A172 (cell line): ENCODE results near the gene FRYL. TPM values are rescaled to one million over a fixed set of nuclear protein-coding genes. Genes with fewer than 3 reads are reported as not detected.
A peak's percentile ranks its signal among the peaks of the same experiment; 100 is the strongest.
"Not testable (repeated sequence)": the region's sequence is repeated elsewhere in the genome, so short reads cannot be mapped to it uniquely, and the experiment has no call there.

Experiments
- DNase-seq: peaks from one replicate; pipeline ENCODE4 v3.0.0-alpha.2; 2015; ENCODE audit warnings: low spot score
- total RNA-seq: library from RNA; depleted of rRNA; stranded (reverse); fragments of >200 nt; shearing (Covaris generic); gene quantifications from 2 replicates; pipeline ENCODE4 v1.2.3, GENCODE V29; 2014

FRYL gene
- total RNA-seq, 1 experiment from 2014 or later: 30.0 TPM

DNA sequence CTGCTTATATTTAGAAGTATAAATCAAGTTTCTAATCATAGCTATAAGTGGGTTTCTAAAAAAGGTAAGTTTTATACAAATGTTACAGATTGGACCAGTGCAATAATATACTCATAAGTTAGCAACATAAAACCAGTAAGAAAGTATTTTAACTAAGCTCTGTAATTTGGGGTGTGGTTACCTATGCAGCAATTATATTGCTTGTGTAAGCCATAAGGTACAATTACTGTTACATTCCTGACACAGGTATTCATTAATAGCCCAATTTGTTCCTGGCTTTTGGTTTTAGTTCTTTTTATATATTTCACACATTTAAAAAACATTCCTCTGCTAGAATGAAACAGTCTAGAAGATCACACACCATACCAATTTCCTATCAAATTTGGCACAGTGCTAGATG lies 115.1 kb downstream of the FRYL start:
- no peak for DNase-seq

DNA sequence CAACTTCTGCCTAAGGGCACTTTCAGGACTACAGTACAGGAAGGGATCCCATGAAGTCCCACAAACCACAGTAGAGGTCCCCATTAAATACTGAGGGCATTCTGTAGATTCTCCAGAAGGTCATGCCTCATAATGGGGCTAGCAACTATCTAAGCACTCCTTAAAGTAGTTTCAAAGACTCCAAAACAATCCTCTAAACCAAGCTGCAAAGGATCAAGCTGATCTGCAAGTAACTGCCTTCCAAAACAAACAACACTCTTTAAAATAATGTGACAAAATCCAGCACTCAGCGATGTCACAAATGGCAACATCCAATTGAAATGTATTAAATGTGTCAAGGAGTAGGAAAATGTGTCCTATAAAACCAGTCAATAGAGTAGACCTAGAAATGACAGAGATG lies 118.7 kb downstream of the FRYL start:
- DNase-seq: no peak

DNA sequence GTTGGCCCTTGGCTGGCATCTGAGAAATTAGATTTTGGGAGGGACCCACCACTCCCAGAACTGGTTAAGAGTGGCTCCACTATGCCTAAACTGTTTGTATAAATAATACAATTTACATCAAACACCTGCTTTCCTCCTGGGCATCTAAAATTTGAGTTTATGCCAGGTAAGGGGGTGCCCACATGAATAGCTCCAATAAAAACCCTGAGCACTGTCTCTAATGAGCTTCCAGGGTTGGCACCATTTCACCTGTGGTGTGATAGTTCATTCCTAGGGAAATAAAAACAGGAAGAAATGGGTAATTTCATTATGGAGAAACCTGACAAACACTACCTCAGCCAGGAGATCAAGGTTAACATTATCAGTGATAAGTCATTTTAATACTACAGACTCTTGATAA lies 119.7 kb downstream of the FRYL start:
- no peak for DNase-seq

DNA sequence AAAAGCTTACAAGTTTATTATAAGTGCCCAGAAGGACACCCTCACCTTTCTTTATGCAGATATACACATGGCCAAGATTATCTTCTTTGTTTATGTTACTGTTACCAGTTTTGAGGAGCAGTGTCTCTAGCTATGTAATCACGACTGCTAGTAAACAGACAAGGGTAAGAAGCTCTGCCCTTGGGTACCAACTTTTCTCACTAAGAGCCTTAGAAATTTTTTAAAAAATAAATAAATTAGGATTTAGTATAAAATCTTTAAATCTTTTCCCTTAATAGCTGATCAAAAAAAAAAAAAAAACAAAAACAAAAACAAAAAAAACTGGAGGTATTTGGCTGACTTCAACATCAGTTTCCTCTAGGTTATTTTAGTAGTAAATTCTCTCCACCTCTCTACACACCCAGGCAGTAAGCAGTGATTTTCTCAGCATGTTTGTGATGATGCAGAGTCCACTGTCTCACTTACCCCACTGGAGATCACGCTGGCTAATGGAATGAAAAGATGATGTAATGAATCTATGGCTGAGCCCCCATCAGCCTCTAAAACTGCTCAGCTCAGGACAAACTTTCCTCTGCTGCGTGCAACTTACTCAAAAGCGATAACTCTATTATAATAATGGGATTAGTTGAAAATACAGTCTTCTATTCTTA lies 125.9 kb downstream of the FRYL start:
- no peak for DNase-seq

DNA sequence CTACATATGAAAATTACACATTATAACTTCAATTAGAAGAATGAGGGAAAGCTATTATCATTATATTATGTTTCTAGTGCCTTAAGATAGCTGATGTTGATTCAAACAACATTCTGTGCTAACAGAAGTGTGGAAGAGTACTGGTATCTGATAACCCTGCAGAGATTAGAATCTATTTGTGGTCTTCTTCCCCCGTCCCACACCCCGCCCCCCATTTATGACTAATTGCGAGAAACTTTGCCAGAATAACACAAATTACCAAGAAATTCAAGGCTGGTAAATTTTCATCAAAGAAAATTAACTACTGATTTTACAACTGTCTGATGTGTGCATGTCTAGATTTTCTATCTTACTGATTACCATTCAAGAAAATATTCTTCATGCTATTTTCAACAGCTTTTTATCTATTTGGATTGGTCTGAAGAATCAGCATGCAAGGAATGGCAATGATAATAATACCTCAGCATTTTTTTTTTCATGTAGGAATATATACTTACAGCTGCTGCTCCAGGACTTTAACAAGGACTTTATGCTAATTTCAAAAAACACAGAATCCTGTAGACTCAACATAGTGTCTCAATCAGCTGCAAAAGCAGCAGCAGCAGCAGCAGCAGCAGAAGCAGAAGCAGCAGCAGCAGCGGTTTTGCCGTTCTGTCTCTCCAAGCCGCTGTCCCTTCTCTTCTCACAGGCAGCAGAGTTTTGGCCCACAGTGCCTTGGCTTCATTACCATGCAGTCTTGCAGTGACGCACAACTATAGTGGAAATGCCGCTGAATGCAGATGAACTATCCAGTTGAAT lies 126.7 kb downstream of the FRYL start:
- peak; percentile 11 for DNase-seq

DNA sequence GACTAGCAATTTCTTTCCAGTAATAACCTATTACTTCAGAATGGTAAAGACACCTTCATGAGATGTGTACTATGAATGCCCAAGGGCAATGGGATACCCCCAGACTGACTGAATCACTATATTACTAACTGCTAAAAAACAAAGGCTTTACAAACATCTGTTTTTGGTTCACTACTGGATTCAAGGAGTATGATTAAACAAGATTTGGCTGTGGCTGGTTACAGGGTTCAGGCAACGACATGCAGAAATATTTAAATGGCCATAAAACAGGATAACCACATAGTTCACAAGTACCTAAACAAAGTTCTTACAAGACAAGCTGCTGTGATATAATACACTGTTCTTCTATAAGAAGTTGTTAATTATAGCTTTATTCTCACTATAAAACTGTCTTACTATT lies 128.2 kb downstream of the FRYL start:
- DNase-seq: no peak

DNA sequence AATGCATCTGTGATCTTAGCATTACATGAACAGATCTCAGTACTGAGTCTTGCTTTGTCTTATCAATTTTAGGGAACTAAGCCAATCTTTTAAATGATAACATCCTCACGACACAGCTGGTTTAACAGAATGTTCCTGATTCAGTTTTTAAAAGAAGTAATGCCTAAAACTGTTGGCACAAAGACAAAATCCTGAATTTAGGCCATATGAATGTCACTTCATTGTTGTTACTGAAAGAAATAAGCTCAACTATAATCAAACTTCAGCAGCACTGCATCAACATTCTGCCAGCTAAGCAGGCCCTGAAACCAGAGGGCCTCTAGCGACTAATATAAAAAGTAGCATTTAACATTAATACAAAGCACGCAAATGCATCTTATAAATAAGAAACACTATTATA lies 130.6 kb downstream of the FRYL start:
- no peak for DNase-seq

DNA sequence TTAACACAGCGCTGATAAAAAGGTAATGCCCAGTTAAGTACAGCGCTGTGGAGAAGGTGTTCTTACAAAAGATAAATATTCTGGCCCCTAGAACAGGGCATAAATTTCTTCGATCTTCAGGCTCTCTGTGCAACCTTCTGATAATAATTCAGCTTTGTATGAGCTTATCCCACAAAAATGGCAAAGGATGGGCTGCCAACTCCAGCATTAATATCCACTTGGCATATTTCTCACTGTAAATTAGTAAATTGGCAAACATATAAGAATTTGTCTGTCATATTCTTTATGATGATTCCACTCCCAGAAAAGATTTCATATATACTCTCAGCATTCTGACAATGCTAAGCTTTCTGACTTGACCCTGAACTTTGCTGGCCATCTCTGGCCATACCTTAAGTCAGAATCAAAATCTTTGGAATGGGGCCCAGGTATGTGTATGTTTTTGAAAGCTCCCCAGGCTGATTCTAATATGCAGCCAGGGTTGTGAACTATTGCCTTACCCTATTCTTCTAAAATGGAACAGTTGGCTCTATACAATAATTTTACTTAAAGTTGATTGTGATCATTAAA lies 134.8 kb downstream of the FRYL start:
- DNase-seq: no peak

DNA sequence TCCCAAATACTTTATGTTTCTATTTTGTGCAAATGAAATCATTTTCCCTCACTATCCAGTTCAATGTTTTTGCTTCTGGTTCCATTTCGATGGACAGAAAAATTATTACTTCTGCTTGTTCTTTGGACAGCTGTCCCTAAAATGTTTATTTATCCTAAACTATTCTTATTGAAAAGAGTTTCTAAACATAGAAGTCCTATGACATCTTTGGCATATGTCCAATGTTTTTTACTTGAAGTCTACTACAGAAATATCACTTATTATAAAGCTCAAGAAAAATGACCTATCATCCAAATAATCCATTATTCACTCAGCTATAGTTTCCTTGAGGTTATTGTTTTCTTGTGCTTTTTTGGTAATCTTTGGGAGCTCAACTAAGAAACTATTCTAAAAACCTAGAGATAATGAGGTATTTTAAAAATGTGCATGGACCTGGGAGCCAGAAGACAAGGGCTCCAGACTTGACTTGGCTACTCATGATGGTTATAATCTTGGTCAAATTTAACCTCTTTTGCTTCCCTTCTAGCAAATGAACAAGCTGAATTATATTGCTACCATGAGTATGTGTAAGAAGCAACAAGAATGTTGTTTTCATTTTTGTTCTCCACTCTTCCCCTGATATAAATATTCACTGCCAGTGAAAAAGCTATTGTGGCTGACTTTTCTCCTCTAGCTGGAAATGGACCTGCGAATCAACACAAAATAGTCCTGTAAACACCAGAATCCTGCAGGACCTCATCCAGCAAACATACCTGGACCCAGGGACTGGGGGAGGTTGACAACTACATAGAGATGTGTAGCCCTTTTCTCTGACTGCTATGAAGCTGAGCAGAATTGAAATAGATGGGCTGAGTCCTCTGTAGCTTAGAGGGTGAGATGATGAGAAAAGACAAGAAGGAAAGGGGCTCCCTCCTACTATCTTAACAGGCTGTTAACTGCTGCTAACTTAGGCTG lies 137.4 kb downstream of the FRYL start:
- no peak for DNase-seq

DNA sequence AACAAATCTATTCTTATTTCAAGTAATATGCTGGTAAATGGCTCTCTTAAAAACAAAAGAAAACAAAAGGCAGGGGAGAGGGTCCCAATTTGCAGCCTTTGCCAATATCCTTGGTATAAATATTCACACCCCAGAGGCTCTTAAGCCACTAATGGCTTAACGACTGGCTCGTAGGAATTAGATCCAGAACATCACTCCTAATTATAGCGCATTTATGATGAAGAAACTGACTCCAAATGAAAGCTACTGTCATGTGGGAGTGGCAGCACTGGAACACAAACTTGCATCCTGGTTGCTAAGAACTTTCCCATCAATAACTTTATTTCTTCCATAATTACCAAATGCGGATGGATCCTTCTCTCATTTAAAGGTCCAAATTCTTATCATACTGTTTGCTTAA lies 138.7 kb downstream of the FRYL start:
- no peak for DNase-seq

DNA sequence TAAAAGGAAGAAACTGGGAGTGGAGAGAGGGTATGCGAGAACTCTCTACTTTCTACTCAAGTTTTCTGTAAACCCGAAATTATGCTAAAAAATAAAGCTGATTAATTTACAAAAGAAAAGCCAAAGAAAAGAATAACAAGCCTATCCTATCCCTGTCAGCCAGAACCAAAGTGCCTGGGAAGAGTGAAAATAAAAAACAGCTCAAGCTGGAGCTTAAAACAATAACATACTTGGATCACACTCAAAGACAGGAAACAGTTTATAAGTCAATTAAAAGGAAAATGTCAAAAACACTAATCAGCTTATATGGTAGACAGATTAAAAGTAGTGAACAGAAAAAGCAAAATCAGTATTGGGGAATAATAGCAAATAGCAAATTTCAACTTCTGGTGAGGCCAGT lies 139.4 kb downstream of the FRYL start:
- no peak for DNase-seq

DNA sequence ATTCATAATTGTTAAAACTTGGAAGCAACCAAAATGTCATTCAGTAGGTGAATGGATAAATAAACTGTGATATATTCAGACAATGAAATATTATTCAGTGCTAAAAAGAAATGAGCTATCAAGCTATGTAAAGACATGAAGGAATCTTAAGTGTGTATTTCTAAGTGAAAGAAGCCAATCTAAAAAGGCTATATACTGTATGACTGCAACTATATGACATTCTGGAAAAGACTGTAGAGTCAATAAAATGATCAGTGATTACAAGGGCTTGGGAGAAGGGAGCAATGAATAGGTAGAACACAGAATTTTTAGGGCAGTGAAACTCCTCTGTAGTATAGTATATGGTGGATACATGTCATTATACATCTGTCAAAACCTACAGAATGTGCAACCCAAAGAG lies 139.9 kb downstream of the FRYL start:
- no peak for DNase-seq

DNA sequence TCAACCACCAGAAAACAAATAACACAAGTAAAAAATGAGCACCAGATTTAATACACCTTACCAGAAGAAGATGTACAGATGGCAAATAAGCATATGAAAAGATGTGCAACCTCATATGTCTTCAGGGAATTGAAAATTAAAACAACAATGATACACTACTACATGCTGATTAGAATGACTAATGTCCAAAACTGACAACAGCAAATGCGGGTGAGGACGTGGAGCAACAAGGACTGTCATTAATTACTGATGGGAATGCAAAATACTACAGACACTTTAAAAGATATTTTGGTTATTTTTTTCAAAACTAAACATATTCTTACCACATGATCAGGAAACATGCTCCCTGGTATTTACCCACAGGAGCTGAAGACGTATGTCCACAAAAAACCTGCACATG lies 140.3 kb downstream of the FRYL start:
- no peak for DNase-seq

DNA sequence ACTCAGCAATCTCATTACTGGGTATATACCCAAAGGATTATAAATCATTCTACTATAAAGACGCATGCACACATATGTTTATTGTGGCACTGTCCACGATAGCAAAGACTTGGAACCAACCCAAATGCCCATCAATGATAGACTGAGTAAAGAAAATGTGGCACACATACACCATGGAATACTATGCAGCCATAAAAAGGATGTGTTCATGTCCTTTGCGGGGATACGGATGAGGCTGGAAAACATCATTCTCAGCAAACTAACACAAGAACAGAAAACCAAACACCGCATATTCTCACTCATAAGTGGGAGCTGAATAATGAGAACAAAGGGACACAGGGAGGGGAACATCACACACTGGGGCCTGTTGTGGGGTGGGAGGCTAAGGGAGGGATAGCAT lies 141.5 kb downstream of the FRYL start:
- DNase-seq: not testable (repeated sequence)

DNA sequence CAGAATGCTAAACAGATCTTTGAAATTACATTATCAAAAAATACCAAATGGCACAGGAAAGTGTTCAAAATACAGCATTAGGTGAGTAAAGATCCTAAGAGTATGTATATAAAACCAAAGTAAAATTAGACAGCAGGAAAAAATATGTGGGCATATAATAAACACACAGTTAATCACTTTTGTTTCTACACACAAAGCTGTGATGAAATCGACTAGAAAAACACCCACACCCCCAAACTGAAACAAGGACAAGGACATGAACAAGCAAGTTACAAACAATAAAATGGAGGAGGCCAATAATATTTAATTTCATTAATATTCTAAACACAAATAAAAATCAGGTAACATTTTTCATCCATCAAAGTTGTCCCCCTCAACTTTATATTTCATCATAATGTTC lies 143.2 kb downstream of the FRYL start:
- no peak for DNase-seq

DNA sequence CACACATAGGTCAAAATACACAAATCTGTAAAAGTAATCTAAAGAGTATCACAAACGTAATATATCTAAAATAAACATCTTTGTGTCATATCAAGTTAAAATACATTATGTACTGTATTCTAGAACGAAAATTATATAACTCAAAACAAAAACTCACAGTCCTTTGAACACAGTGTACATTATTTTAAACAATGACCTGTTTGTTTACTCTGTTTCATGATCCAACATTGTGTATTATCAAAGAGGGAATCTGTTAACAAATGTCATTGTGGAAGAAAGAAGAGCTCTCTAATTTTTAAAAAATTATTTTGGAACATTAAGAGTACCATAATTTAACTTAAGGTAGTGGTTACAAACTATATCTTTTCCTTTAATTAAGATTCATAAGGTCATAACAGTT lies 144.1 kb downstream of the FRYL start:
- DNase-seq: no peak

DNA sequence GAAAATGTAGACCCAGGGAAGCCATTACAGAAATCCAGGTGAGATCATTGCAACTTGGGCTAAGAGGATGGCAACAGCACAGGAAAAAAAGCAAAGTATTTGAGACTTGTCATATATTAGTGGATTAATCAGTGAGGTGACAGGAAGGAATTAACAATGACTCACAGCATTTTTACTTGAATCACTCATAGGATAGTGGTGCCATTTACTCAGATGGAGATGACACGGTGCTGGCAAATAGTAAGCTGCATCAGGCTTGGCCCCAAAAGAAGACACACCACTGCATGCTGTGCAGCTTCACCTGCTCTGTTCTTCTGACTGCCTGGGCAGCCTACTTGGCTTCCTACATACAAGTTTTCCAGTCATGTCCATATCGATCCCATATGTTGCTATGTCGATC lies 144.8 kb downstream of the FRYL start:
- peak; percentile 64 for DNase-seq

DNA sequence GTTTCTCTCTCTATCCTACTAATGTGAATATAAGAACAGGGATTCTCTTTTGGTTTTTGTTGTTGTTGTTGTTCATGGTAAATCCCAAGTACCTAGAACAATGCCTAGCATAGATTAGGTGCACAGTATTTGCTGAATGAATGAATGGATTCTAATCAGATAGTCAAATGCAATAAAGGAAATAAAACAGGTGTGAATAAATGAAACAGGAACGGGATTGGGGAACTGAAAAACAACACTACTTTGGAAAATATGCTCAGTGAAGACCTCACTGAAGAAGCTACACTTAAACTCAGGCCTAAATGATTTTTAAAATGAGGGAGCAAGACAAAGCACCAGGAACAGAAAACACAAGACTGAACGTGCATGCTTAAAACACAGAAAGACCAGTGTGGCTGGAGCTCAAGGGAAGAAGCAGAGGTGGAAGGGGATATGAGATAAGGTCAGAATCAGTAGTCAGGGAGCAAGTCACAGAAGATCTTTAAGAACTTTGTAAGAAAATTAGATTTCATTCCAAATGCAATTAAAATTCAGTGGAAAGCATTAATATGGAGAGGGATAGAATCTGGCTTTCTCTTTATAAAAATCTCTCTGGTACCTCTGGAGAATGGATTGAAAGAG lies 145.3 kb downstream of the FRYL start:
- DNase-seq: no peak

DNA sequence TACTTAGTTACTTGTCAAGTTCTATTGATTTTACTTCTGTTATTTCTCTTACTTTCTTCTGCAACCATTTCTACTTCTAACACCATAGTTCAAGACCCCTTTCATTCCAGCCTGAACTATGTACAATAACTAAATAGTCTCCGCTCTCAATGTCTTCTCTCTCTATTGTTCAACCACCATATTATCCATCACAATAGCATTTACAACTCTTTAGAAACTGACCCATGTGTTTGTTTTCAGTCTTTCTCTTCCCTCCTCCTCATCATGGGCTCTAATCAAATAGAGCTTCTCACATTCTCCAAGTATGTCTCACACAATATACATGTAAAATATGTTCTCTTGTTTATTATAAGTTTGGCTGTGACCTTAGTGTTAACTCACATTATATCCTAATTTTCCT lies 146.4 kb downstream of the FRYL start:
- DNase-seq: no peak

DNA sequence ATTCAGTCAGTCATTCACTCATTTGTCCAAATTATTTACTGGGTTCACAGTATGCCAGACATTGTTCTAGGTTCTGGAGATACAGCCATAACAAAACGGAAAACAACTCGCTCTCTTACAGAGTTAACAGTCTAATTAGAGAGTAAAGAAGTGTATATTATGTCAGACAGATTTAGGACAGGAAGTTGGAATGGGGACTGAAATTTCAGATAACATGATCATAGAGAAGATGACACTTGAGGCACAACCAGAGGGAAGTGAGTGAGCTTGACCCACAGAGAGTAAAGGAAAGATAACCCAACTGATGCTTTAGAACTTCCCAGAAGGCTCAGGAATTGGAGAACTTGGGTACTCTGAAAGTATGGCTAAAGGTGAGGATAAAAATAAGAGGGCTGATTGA lies 150.6 kb downstream of the FRYL start:
- no peak for DNase-seq

DNA sequence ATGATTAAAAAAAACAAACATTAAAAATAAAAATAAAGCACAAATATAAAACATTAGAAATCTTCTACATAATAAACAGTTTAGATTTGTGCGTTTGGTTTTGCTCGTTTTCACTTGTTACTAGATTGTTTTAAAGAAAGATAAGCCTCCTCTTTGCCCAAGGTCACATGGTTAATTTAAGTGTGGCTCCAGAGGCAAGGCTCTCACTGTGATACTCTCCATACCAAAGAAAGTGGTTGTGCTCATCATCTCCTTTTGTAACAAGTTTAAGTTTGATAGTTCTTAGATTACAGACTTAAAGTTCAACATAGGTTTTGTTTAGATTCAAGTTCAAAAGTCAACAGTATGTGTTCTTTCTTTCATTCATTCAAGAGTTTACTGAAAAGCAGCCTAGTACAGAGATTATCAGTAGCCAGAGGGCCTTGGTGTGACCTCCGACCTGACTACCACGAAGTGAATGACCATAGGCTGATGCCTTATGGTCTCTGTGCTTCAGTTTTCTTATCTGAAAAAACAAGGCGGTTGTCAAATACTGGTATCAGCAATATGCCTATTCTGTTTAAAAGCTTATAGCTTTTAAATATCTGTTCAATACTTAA lies 156.8 kb downstream of the FRYL start:
- DNase-seq: no peak
